Liver (tissue), 9 donors: Measurements from ENCODE around the gene E2F3. TPM values are rescaled to one million over a fixed set of nuclear protein-coding genes. Genes with fewer than 3 reads are reported as not detected.

Experiments
- DNase-seq: peaks from one replicate; pipeline ENCODE4 v3.0.0-alpha.2; 2017; ENCODE audit warnings: low spot score
- H3K27ac ChIP-seq, 2 donors: one replicate each; pipeline ENCODE4 v1.7.0; 2013; ENCODE audit warnings: inconsistent platforms in 2 of 2, low read length in 2 of 2, control low read depth in 1 of 2, low read depth in 1 of 2, mild to moderate bottlenecking in 1 of 2
- H3K27me3 ChIP-seq, 4 donors: one replicate each; pipeline versions ENCODE4 v1.6.1 to v1.7.0; 2013; ENCODE audit warnings: low read length in 3 of 4, inconsistent platforms in 1 of 4, mild to moderate bottlenecking in 1 of 4, moderate library complexity in 1 of 4; ENCODE audit not compliant: control insufficient read depth in 4 of 4, insufficient read depth in 4 of 4
- H3K36me3 ChIP-seq, 4 donors: one replicate each; pipeline versions ENCODE4 v1.6.1 to v1.7.0; 2013; ENCODE audit warnings: low read length in 3 of 4, mild to moderate bottlenecking in 3 of 4, low read depth in 1 of 4, moderate library complexity in 1 of 4; ENCODE audit not compliant: control insufficient read depth in 4 of 4, insufficient read depth in 3 of 4
- H3K4me1 ChIP-seq, 4 donors: one replicate each; pipeline versions ENCODE4 v1.6.1 to v1.7.0; 2013; ENCODE audit warnings: low read length in 3 of 4, mild to moderate bottlenecking in 3 of 4, moderate library complexity in 1 of 4; ENCODE audit not compliant: control insufficient read depth in 4 of 4, insufficient read depth in 4 of 4
- H3K4me3 ChIP-seq, 3 donors: one replicate each; pipeline versions ENCODE4 v1.6.1 to v1.7.0; 2013; ENCODE audit warnings: low read length in 3 of 3, control low read depth in 1 of 3, low read depth in 1 of 3, mild to moderate bottlenecking in 1 of 3
- H3K9ac ChIP-seq, 2 donors: one replicate each; pipeline ENCODE4 v1.7.0; 2013; ENCODE audit warnings: low read length in 2 of 2, mild to moderate bottlenecking in 2 of 2, moderate library complexity in 2 of 2, control low read depth in 1 of 2, low read depth in 1 of 2
- H3K9me3 ChIP-seq, 4 donors: one replicate each; pipeline versions ENCODE4 v1.6.1 to v1.7.0; 2013; ENCODE audit warnings: low read length in 3 of 4; ENCODE audit not compliant: control insufficient read depth in 4 of 4
- ATF3 ChIP-seq: IDR thresholded peaks from 2 replicates; pipeline ENCODE4 v1.6.1; 2016; ENCODE audit warnings: antibody characterized with exemption
- CTCF ChIP-seq: fragments of 150-350 bp; IDR thresholded peaks from 2 replicates; pipeline ENCODE4 v1.5.1; 2017; ENCODE audit warnings: improper control_type of control experiment, low read depth, low read length; ENCODE audit not compliant: missing input control
- EGR1 ChIP-seq, 2 donors: IDR thresholded peaks; 2 replicates each; pipeline ENCODE4 v1.6.1; 2016 to 2018; ENCODE audit warnings: antibody characterized with exemption in 2 of 2, low read depth in 2 of 2
- FOXA1 ChIP-seq: IDR thresholded peaks from 2 replicates; pipeline ENCODE4 v1.6.1; 2016; ENCODE audit warnings: antibody characterized with exemption
- FOXA2 ChIP-seq: IDR thresholded peaks from 2 replicates; pipeline ENCODE4 v1.6.1; 2016; ENCODE audit warnings: antibody characterized with exemption
- GABPA ChIP-seq, 2 donors: IDR thresholded peaks in 1 of 2; conservative IDR thresholded peaks in 1 of 2; 2 replicates each; pipeline ENCODE4 v1.6.1; 2016; ENCODE audit warnings: antibody characterized with exemption in 2 of 2, mild to moderate bottlenecking in 1 of 2, moderate library complexity in 1 of 2
- HNF4A ChIP-seq, 2 donors: conservative IDR thresholded peaks; 2 replicates each; pipeline ENCODE4 v1.6.1; 2016; ENCODE audit warnings: antibody characterized with exemption in 2 of 2, mild to moderate bottlenecking in 2 of 2
- HNF4G ChIP-seq: IDR thresholded peaks from 2 replicates; pipeline ENCODE4 v1.6.1; 2016; ENCODE audit warnings: antibody characterized with exemption
- JUND ChIP-seq, 2 donors: IDR thresholded peaks; 2 replicates each; pipeline ENCODE4 v1.6.1; 2016; ENCODE audit warnings: antibody characterized with exemption in 2 of 2
- MAX ChIP-seq: IDR thresholded peaks from 2 replicates; pipeline ENCODE4 v1.6.1; 2016; ENCODE audit warnings: antibody characterized with exemption
- RAD21 ChIP-seq, 2 donors: IDR thresholded peaks; 2 replicates each; pipeline ENCODE4 v1.6.1; 2016; ENCODE audit warnings: antibody characterized with exemption in 2 of 2, mild to moderate bottlenecking in 2 of 2
- REST ChIP-seq: IDR thresholded peaks from 2 replicates; pipeline ENCODE4 v1.6.1; 2016; ENCODE audit warnings: antibody characterized with exemption, mild to moderate bottlenecking
- RXRA ChIP-seq, 2 donors: IDR thresholded peaks; 2 replicates each; pipeline ENCODE4 v1.6.1; 2017 to 2018; ENCODE audit warnings: antibody characterized with exemption in 2 of 2, mild to moderate bottlenecking in 1 of 2
- SP1 ChIP-seq: IDR thresholded peaks from 2 replicates; pipeline ENCODE4 v1.6.1; 2018; ENCODE audit warnings: antibody characterized with exemption, mild to moderate bottlenecking
- TAF1 ChIP-seq: conservative IDR thresholded peaks from 2 replicates; pipeline ENCODE4 v1.6.1; 2016; ENCODE audit warnings: antibody characterized with exemption, mild to moderate bottlenecking
- ZBTB33 ChIP-seq: IDR thresholded peaks from 2 replicates; pipeline ENCODE4 v1.6.1; 2016; ENCODE audit warnings: antibody characterized with exemption
- WGBS: extraction: QIAGEN DNeasy Blood & Tissue Kit; methylation state at CpG from one replicate; pipeline ENCODE4 v1.1.7; 2013; 5-methylcytosine and 5-hydroxymethylcytosine counted together
- polyA plus RNA-seq, 2 donors: library from polyadenylated mRNA; stranded (reverse) in 1 of 2; unstranded in 1 of 2; fragments of 200-250 nt in 1 of 2; fragments of >200 nt in 1 of 2; fragmentation: Nextera tagmentation in 1 of 2; extraction: Ambion mirVana in 1 of 2; gene quantifications; one replicate each; pipeline versions ENCODE4 v1.2.1 to v1.2.3, GENCODE V29; 2013 to 2015
- total RNA-seq, 2 donors: library from RNA; depleted of rRNA; stranded (reverse); fragments of >200 nt; gene quantifications; one replicate each; pipeline ENCODE4 v1.2.3, GENCODE V29; 2014
- donor health status: healthy.
- donor health status: healthy.
- donor health status: healthy.
- donor health status: healthy.
- donor health status: healthy.

Gene E2F3
- total and polyA plus RNA-seq, 4 donors: 1.4 to 5.0 (median 1.9) TPM

GRCh38 chr6:20412682-20413073 is 11.0 kb downstream of the E2F3 start:
- no peak for DNase-seq
- Histone ChIP-seq H3K27ac (no peak overlapping the region), H3K4me3 (no peak overlapping the region), H3K27me3 (no peaks in the 10 kb centered on the region), H3K9me3 (no peaks in the 10 kb centered on the region), H3K36me3 (no peaks in the 10 kb centered on the region), H3K4me1 (no peaks in the 10 kb centered on the region), H3K9ac (no peak overlapping the region)
- 98% methylated on average over 5 of the region's 5 CpGs for WGBS
- TF ChIP-seq JUND (IDR thresholded peaks at IDR 0.05): no peak
- no peak for TF ChIP-seq RXRA (IDR thresholded peaks at IDR 0.05)
- no peak for TF ChIP-seq FOXA2
- TF ChIP-seq TAF1: no peak
- TF ChIP-seq CTCF: no peak
- no peak for TF ChIP-seq EGR1 (IDR thresholded peaks at IDR 0.05; ENCODE audit: low read depth in 2 of 2)
- no peak for TF ChIP-seq REST
- TF ChIP-seq SP1: no peak
- no peak for TF ChIP-seq HNF4A (conservative IDR thresholded peaks at IDR 0.05)
- TF ChIP-seq ATF3: no peak
- TF ChIP-seq MAX: no peak
- TF ChIP-seq ZBTB33: no peak
- TF ChIP-seq RAD21 (IDR thresholded peaks at IDR 0.05): no peak
- TF ChIP-seq HNF4G: no peak

- Histone ChIP-seq H3K4me3 (no peak overlapping the region), H3K27me3 (no peaks in the 10 kb centered on the region), H3K27ac (no peak overlapping the region), H3K9ac (no peak overlapping the region), H3K9me3 (no peaks in the 10 kb centered on the region), H3K36me3 (no peaks in the 10 kb centered on the region), H3K4me1 (no peaks in the 10 kb centered on the region)
- WGBS: 89% methylated on average over 3 of the region's 3 CpGs
- TF ChIP-seq REST (no peak), FOXA1 (no peak), SP1 (no peak), MAX (no peak), RAD21 (IDR thresholded peaks at IDR 0.05) (no peak), GABPA (IDR thresholded peaks at IDR 0.05 in 1 of 2, conservative IDR thresholded peaks at IDR 0.05 in 1 of 2) (no peak), CTCF (no peak)
- no peak for DNase-seq
These were observed 12.1 kb downstream of the E2F3 start for GRCh38 chr6:20413826-20414225.
